Measurements from ENCODE around the gene PRKAR1A. TPM values are rescaled to one million over a fixed set of nuclear protein-coding genes. Genes with fewer than 3 reads are reported as not detected.
A peak's percentile ranks its signal among the peaks of the same experiment; 100 is the strongest.
"Not testable (repeated sequence)": the region's sequence is repeated elsewhere in the genome, so short reads cannot be mapped to it uniquely, and the experiment has no call there.

The PRKAR1A gene
- total RNA-seq, 1 donor = 267 TPM

GRCh38 chr17:68518063-68518815 lies 6.0 kb downstream of the PRKAR1A start:
- H3K4me3 ChIP-seq (ENCODE audit: low read depth, low read length) = no peak overlapping the region
- DNase-seq (ENCODE audit: low read depth) = no peak
- TF ChIP-seq CTCF (IDR thresholded peaks at IDR 0.05; ENCODE audit: insufficient read depth, low read length) = no peak

- not testable (repeated sequence) for H3K4me3 ChIP-seq (ENCODE audit: low read depth, low read length)
Observed at GRCh38 chr17:68519051-68519450, 6.8 kb downstream of the PRKAR1A start.

GRCh38 chr17:68519911-68520310 lies 7.7 kb downstream of the PRKAR1A start:
- no peak for TF ChIP-seq CTCF (IDR thresholded peaks at IDR 0.05; ENCODE audit: insufficient read depth, low read length)
- peak; percentile 40 for DNase-seq (ENCODE audit: low read depth)
- no peak overlapping the region for H3K4me3 ChIP-seq (ENCODE audit: low read depth, low read length)

More at GRCh38 chr17:68519051-68519450, 6.8 kb downstream of the PRKAR1A start:
- DNase-seq (ENCODE audit: low read depth) = not testable (repeated sequence)

GRCh38 chr17:68522266-68522665 lies 10.0 kb downstream of the PRKAR1A start:
- H3K4me3 ChIP-seq (ENCODE audit: low read depth, low read length) = no peak overlapping the region
- DNase-seq (ENCODE audit: low read depth) = peak; percentile 47
- TF ChIP-seq CTCF (IDR thresholded peaks at IDR 0.05; ENCODE audit: insufficient read depth, low read length) = no peak

GRCh38 chr17:68526548-68526947 lies 14.3 kb downstream of the PRKAR1A start:
- no peak for TF ChIP-seq CTCF (IDR thresholded peaks at IDR 0.05; ENCODE audit: insufficient read depth, low read length)
- H3K4me3 ChIP-seq (ENCODE audit: low read depth, low read length) = no peak overlapping the region
- DNase-seq (ENCODE audit: low read depth) = no peak

GRCh38 chr17:68527314-68527713 lies 15.1 kb downstream of the PRKAR1A start:
- no peak overlapping the region for H3K4me3 ChIP-seq (ENCODE audit: low read depth, low read length)
- TF ChIP-seq CTCF (IDR thresholded peaks at IDR 0.05; ENCODE audit: insufficient read depth, low read length) = no peak
- no peak for DNase-seq (ENCODE audit: low read depth)

- TF ChIP-seq CTCF (IDR thresholded peaks at IDR 0.05; ENCODE audit: insufficient read depth, low read length) = no peak
- no peak for DNase-seq (ENCODE audit: low read depth)
- no peak overlapping the region for H3K4me3 ChIP-seq (ENCODE audit: low read depth, low read length)
Observed at GRCh38 chr17:68531252-68531651, 19.0 kb downstream of the PRKAR1A start.

Data from fibroblast of the aortic adventitia (primary cell).